Liver (tissue), 9 donors: Measurements from ENCODE around the gene DOCK2. TPM values are rescaled to one million over a fixed set of nuclear protein-coding genes. Genes with fewer than 3 reads are reported as not detected.

Experiments
- DNase-seq: peaks from one replicate; pipeline ENCODE4 v3.0.0-alpha.2; 2017; ENCODE audit warnings: low spot score
- H3K27ac ChIP-seq, 2 donors: one replicate each; pipeline ENCODE4 v1.7.0; 2013; ENCODE audit warnings: inconsistent platforms in 2 of 2, low read length in 2 of 2, control low read depth in 1 of 2, low read depth in 1 of 2, mild to moderate bottlenecking in 1 of 2
- H3K27me3 ChIP-seq, 4 donors: one replicate each; pipeline versions ENCODE4 v1.6.1 to v1.7.0; 2013; ENCODE audit warnings: low read length in 3 of 4, inconsistent platforms in 1 of 4, mild to moderate bottlenecking in 1 of 4, moderate library complexity in 1 of 4; ENCODE audit not compliant: control insufficient read depth in 4 of 4, insufficient read depth in 4 of 4
- H3K36me3 ChIP-seq, 4 donors: one replicate each; pipeline versions ENCODE4 v1.6.1 to v1.7.0; 2013; ENCODE audit warnings: low read length in 3 of 4, mild to moderate bottlenecking in 3 of 4, low read depth in 1 of 4, moderate library complexity in 1 of 4; ENCODE audit not compliant: control insufficient read depth in 4 of 4, insufficient read depth in 3 of 4
- H3K4me1 ChIP-seq, 4 donors: one replicate each; pipeline versions ENCODE4 v1.6.1 to v1.7.0; 2013; ENCODE audit warnings: low read length in 3 of 4, mild to moderate bottlenecking in 3 of 4, moderate library complexity in 1 of 4; ENCODE audit not compliant: control insufficient read depth in 4 of 4, insufficient read depth in 4 of 4
- H3K4me3 ChIP-seq, 3 donors: one replicate each; pipeline versions ENCODE4 v1.6.1 to v1.7.0; 2013; ENCODE audit warnings: low read length in 3 of 3, control low read depth in 1 of 3, low read depth in 1 of 3, mild to moderate bottlenecking in 1 of 3
- H3K9ac ChIP-seq, 2 donors: one replicate each; pipeline ENCODE4 v1.7.0; 2013; ENCODE audit warnings: low read length in 2 of 2, mild to moderate bottlenecking in 2 of 2, moderate library complexity in 2 of 2, control low read depth in 1 of 2, low read depth in 1 of 2
- H3K9me3 ChIP-seq, 4 donors: one replicate each; pipeline versions ENCODE4 v1.6.1 to v1.7.0; 2013; ENCODE audit warnings: low read length in 3 of 4; ENCODE audit not compliant: control insufficient read depth in 4 of 4
- ATF3 ChIP-seq: IDR thresholded peaks from 2 replicates; pipeline ENCODE4 v1.6.1; 2016; ENCODE audit warnings: antibody characterized with exemption
- EGR1 ChIP-seq, 2 donors: IDR thresholded peaks; 2 replicates each; pipeline ENCODE4 v1.6.1; 2016 to 2018; ENCODE audit warnings: antibody characterized with exemption in 2 of 2, low read depth in 2 of 2
- FOXA1 ChIP-seq: IDR thresholded peaks from 2 replicates; pipeline ENCODE4 v1.6.1; 2016; ENCODE audit warnings: antibody characterized with exemption
- FOXA2 ChIP-seq: IDR thresholded peaks from 2 replicates; pipeline ENCODE4 v1.6.1; 2016; ENCODE audit warnings: antibody characterized with exemption
- GABPA ChIP-seq, 2 donors: IDR thresholded peaks in 1 of 2; conservative IDR thresholded peaks in 1 of 2; 2 replicates each; pipeline ENCODE4 v1.6.1; 2016; ENCODE audit warnings: antibody characterized with exemption in 2 of 2, mild to moderate bottlenecking in 1 of 2, moderate library complexity in 1 of 2
- HNF4G ChIP-seq: IDR thresholded peaks from 2 replicates; pipeline ENCODE4 v1.6.1; 2016; ENCODE audit warnings: antibody characterized with exemption
- JUND ChIP-seq, 2 donors: IDR thresholded peaks; 2 replicates each; pipeline ENCODE4 v1.6.1; 2016; ENCODE audit warnings: antibody characterized with exemption in 2 of 2
- MAX ChIP-seq: IDR thresholded peaks from 2 replicates; pipeline ENCODE4 v1.6.1; 2016; ENCODE audit warnings: antibody characterized with exemption
- NR2F2 ChIP-seq: IDR thresholded peaks from 2 replicates; pipeline ENCODE4 v1.6.1; 2016; ENCODE audit warnings: antibody characterized with exemption
- RAD21 ChIP-seq, 2 donors: IDR thresholded peaks; 2 replicates each; pipeline ENCODE4 v1.6.1; 2016; ENCODE audit warnings: antibody characterized with exemption in 2 of 2, mild to moderate bottlenecking in 2 of 2
- REST ChIP-seq: IDR thresholded peaks from 2 replicates; pipeline ENCODE4 v1.6.1; 2016; ENCODE audit warnings: antibody characterized with exemption, mild to moderate bottlenecking
- RXRA ChIP-seq, 2 donors: IDR thresholded peaks; 2 replicates each; pipeline ENCODE4 v1.6.1; 2017 to 2018; ENCODE audit warnings: antibody characterized with exemption in 2 of 2, mild to moderate bottlenecking in 1 of 2
- SP1 ChIP-seq: IDR thresholded peaks from 2 replicates; pipeline ENCODE4 v1.6.1; 2018; ENCODE audit warnings: antibody characterized with exemption, mild to moderate bottlenecking
- TAF1 ChIP-seq: conservative IDR thresholded peaks from 2 replicates; pipeline ENCODE4 v1.6.1; 2016; ENCODE audit warnings: antibody characterized with exemption, mild to moderate bottlenecking
- YY1 ChIP-seq: IDR thresholded peaks from 2 replicates; pipeline ENCODE4 v1.6.1; 2016; ENCODE audit warnings: antibody characterized with exemption, mild to moderate bottlenecking
- ZBTB33 ChIP-seq: IDR thresholded peaks from 2 replicates; pipeline ENCODE4 v1.6.1; 2016; ENCODE audit warnings: antibody characterized with exemption
- WGBS: extraction: QIAGEN DNeasy Blood & Tissue Kit; methylation state at CpG from one replicate; pipeline ENCODE4 v1.1.7; 2013; 5-methylcytosine and 5-hydroxymethylcytosine counted together
- polyA plus RNA-seq, 2 donors: library from polyadenylated mRNA; stranded (reverse) in 1 of 2; unstranded in 1 of 2; fragments of 200-250 nt in 1 of 2; fragments of >200 nt in 1 of 2; fragmentation: Nextera tagmentation in 1 of 2; extraction: Ambion mirVana in 1 of 2; gene quantifications; one replicate each; pipeline versions ENCODE4 v1.2.1 to v1.2.3, GENCODE V29; 2013 to 2015
- total RNA-seq, 2 donors: library from RNA; depleted of rRNA; stranded (reverse); fragments of >200 nt; gene quantifications; one replicate each; pipeline ENCODE4 v1.2.3, GENCODE V29; 2014
- donor health status: healthy.
- donor health status: healthy.
- donor health status: healthy.
- donor health status: healthy.
- donor health status: healthy.

Gene DOCK2
- total and polyA plus RNA-seq, 4 donors = 2.3 to 26.6 (median 8.2) TPM

GRCh38 chr5:169960659-169961058 is 323.6 kb downstream of the DOCK2 start:
- H3K27ac ChIP-seq = no peak overlapping the region
- no peak for DNase-seq
- no peaks in the 10 kb centered on the region for H3K36me3 ChIP-seq
- no peaks in the 10 kb centered on the region for H3K27me3 ChIP-seq
- H3K9me3 ChIP-seq = no peaks in the 10 kb centered on the region
- TF ChIP-seq TAF1 (no peak), MAX (no peak), FOXA2 (no peak)
- no peaks in the 10 kb centered on the region for H3K4me1 ChIP-seq
- no peak overlapping the region for H3K9ac ChIP-seq
- WGBS = 78% methylated on average over 2 of the region's 2 CpGs
- H3K4me3 ChIP-seq = no peak overlapping the region

- H3K27me3 ChIP-seq = no peaks in the 10 kb centered on the region
- no peak for TF ChIP-seq ZBTB33
- TF ChIP-seq FOXA2 = no peak
- TF ChIP-seq MAX = no peak
- TF ChIP-seq REST = no peak
- TF ChIP-seq RAD21 (IDR thresholded peaks at IDR 0.05) = no peak
- no peak for TF ChIP-seq EGR1 (IDR thresholded peaks at IDR 0.05; ENCODE audit: low read depth in 2 of 2)
- TF ChIP-seq SP1 = no peak
- TF ChIP-seq TAF1 = no peak
- no peak for TF ChIP-seq HNF4G
- no peak for TF ChIP-seq ATF3
- TF ChIP-seq YY1 = no peak
- no peak for TF ChIP-seq GABPA (IDR thresholded peaks at IDR 0.05 in 1 of 2, conservative IDR thresholded peaks at IDR 0.05 in 1 of 2)
- no peaks in the 10 kb centered on the region for H3K36me3 ChIP-seq
- no peak overlapping the region for H3K27ac ChIP-seq
- H3K4me1 ChIP-seq = no peaks in the 10 kb centered on the region
- DNase-seq = no peak
- no peaks in the 10 kb centered on the region for H3K9me3 ChIP-seq
- no peak overlapping the region for H3K4me3 ChIP-seq
- H3K9ac ChIP-seq = no peak overlapping the region
- WGBS = 66% methylated on average over 5 of the region's 5 CpGs
These were observed 327.2 kb downstream of the DOCK2 start for GRCh38 chr5:169964246-169964645.

- Histone ChIP-seq H3K4me3 (no peak overlapping the region), H3K4me1 (no peaks in the 10 kb centered on the region), H3K9ac (no peak overlapping the region), H3K27me3 (peaks cover 0 to 3% (median 0%) of the 10 kb centered on the region in 4 donors), H3K27ac (no peak overlapping the region), H3K9me3 (no peaks in the 10 kb centered on the region), H3K36me3 (no peaks in the 10 kb centered on the region)
- TF ChIP-seq EGR1 (IDR thresholded peaks at IDR 0.05; ENCODE audit: low read depth in 2 of 2) (no peak), MAX (no peak), ZBTB33 (no peak), RXRA (IDR thresholded peaks at IDR 0.05) (no peak), NR2F2 (no peak), GABPA (IDR thresholded peaks at IDR 0.05 in 1 of 2, conservative IDR thresholded peaks at IDR 0.05 in 1 of 2) (no peak), JUND (IDR thresholded peaks at IDR 0.05) (no peak), FOXA1 (no peak)
- no peak for DNase-seq
These were observed 333.3 kb downstream of the DOCK2 start for GRCh38 chr5:169970339-169970738.
